Measurements from ENCODE around the gene GSK3B.
A peak's percentile ranks its signal among the peaks of the same experiment; 100 is the strongest.
"Not testable (repeated sequence)": the region's sequence is repeated elsewhere in the genome, so short reads cannot be mapped to it uniquely, and the experiment has no call there.

GSK3B gene

DNA sequence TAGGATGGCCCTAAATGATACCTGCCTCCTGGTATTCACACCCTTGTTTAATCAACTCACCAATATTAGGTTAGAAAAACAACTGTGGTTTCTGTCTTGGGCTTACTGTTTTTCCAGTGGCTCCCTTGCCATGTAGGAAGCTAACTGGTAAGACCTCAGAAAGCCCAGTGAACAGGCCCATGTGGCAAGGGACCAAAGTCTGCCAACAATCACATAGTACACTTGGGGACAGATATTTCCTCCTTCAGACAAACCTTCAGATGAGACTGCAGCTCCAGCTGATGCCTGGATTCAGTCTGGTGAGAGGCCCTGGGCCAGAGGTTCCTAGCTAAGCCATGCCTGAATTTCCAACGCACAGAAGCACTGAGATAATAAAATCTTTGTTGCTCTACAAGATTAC lies 96.1 kb downstream of the GSK3B start:
- no peak for FAIRE-seq
- no peak for DNase-seq (ENCODE audit: insufficient read length, low spot score)
- no peak for TF ChIP-seq PAX5 (IDR thresholded peaks at IDR 0.05; ENCODE audit: insufficient read depth, low read length, severe bottlenecking)
- TF ChIP-seq POU2F2 (IDR thresholded peaks at IDR 0.05; ENCODE audit: low read depth, low read length): no peak
- TF ChIP-seq TAF1 (IDR thresholded peaks at IDR 0.05; ENCODE audit: low read depth, low read length): no peak
- no peak for TF ChIP-seq POLR2A (IDR thresholded peaks at IDR 0.05; ENCODE audit: low read depth, low read length)
- no peak for TF ChIP-seq SPI1 (IDR thresholded peaks at IDR 0.05; ENCODE audit: low read depth, low read length)
- no peak for TF ChIP-seq POLR2AphosphoS5 (IDR thresholded peaks at IDR 0.05; ENCODE audit: low read depth, low read length)

DNA sequence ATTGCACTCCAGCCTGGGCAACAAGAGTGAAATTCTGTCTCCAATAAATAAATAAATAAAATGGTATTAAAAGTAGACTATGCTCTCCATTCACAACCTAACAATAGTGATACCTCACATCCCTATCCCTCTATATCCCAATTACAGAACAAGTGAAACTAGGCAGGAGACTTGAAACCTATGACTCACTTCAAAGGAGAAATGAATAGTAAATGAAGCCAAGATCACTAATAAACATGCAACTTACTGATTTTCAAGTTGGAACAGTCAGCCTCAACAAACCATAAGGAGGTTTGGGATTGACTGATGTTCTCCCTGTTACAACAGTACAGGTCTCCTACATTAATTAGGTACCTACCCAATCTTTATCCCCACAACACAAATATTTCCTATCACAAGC lies 103.4 kb downstream of the GSK3B start:
- no peak for DNase-seq (ENCODE audit: insufficient read length, low spot score)
- no peak for FAIRE-seq
- no peak for TF ChIP-seq PAX5 (IDR thresholded peaks at IDR 0.05; ENCODE audit: insufficient read depth, low read length, severe bottlenecking)

GRCh38 chr3:119989981-119990655 lies 104.1 kb downstream of the GSK3B start:
- TF ChIP-seq PAX5 (IDR thresholded peaks at IDR 0.05; ENCODE audit: insufficient read depth, low read length, severe bottlenecking) (no peak), SPI1 (IDR thresholded peaks at IDR 0.05; ENCODE audit: low read depth, low read length) (no peak), POLR2A (IDR thresholded peaks at IDR 0.05; ENCODE audit: low read depth, low read length) (no peak), POLR2AphosphoS5 (IDR thresholded peaks at IDR 0.05; ENCODE audit: low read depth, low read length) (no peak), POU2F2 (IDR thresholded peaks at IDR 0.05; ENCODE audit: low read depth, low read length) (no peak), TAF1 (IDR thresholded peaks at IDR 0.05; ENCODE audit: low read depth, low read length) (no peak)
- DNase-seq (ENCODE audit: insufficient read length, low spot score): no peak
- no peak for FAIRE-seq

- not testable (repeated sequence) for DNase-seq (ENCODE audit: insufficient read length, low spot score); FAIRE-seq
Observed at GRCh38 chr3:119986812-119987211, 107.4 kb downstream of the GSK3B start.

DNA sequence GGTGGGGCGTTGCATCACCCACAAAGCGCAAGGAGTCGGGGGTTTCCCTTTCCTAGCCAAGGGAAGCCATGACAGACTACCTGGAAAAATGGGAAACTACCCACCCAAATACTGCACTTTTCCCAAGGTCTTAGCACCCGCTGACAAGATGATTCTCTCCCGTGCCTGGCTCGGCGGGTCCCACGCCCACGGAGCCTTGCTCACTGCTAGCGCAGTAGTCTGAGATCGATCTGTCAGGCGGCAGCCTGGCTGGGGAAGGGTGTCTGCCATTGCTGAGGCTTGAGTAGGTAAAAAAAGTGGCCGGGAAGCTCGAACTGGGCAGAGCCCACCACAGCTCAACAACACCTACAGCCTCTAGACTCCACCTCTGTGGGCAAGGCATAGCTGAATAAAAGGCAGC lies 112.9 kb downstream of the GSK3B start:
- FAIRE-seq (no peak), DNase-seq (ENCODE audit: insufficient read length, low spot score) (no peak)
- TF ChIP-seq POLR2AphosphoS5 (IDR thresholded peaks at IDR 0.05; ENCODE audit: low read depth, low read length) (no peak), SPI1 (IDR thresholded peaks at IDR 0.05; ENCODE audit: low read depth, low read length) (no peak), POLR2A (IDR thresholded peaks at IDR 0.05; ENCODE audit: low read depth, low read length) (no peak), TAF1 (IDR thresholded peaks at IDR 0.05; ENCODE audit: low read depth, low read length) (no peak), PAX5 (IDR thresholded peaks at IDR 0.05; ENCODE audit: insufficient read depth, low read length, severe bottlenecking) (no peak), POU2F2 (IDR thresholded peaks at IDR 0.05; ENCODE audit: low read depth, low read length) (no peak)

DNA sequence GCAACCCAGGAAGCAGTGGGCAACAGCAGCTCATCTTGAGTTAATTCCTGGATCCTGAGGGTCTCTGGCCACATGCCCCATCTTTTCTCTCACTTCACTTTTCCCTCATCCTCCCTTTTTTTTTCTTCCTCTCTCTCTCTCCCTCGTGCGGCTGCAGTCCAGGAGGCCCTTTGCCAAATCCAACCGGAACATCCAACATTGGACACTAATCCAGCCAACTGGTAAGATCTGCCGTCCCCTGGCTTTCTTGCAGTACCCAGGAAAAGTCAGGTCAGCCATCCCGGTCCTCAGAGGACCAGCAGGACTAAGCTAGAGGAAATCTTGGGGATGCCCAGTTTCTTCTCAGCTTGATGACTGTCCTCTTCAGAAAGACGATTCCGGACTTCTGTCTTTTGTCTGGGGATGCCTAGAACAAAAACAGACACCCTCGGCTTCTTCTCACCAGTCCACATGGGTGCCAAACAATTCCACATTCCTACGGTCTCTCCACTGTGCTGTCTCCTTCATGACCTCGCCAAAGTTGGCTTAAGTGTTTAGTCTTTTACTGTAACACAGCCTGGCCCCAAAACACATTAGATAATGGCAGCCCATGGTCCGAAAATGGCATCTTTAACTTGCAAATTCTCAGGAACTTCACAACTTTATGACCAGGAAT lies 115.6 kb downstream of the GSK3B start:
- no peak for TF ChIP-seq SPI1 (IDR thresholded peaks at IDR 0.05; ENCODE audit: low read depth, low read length)
- TF ChIP-seq POU2F2 (IDR thresholded peaks at IDR 0.05; ENCODE audit: low read depth, low read length): no peak
- TF ChIP-seq PAX5 (IDR thresholded peaks at IDR 0.05; ENCODE audit: insufficient read depth, low read length, severe bottlenecking): no peak
- no peak for TF ChIP-seq POLR2A (IDR thresholded peaks at IDR 0.05; ENCODE audit: low read depth, low read length)
- TF ChIP-seq TAF1 (IDR thresholded peaks at IDR 0.05; ENCODE audit: low read depth, low read length): no peak
- no peak for TF ChIP-seq POLR2AphosphoS5 (IDR thresholded peaks at IDR 0.05; ENCODE audit: low read depth, low read length)
- DNase-seq (ENCODE audit: insufficient read length, low spot score) (no peak), FAIRE-seq (peak; percentile 9)

- TF ChIP-seq POLR2AphosphoS5 (IDR thresholded peaks at IDR 0.05; ENCODE audit: low read depth, low read length): no peak
Observed at GRCh38 chr3:119977353-119977752, 116.9 kb downstream of the GSK3B start.

DNA sequence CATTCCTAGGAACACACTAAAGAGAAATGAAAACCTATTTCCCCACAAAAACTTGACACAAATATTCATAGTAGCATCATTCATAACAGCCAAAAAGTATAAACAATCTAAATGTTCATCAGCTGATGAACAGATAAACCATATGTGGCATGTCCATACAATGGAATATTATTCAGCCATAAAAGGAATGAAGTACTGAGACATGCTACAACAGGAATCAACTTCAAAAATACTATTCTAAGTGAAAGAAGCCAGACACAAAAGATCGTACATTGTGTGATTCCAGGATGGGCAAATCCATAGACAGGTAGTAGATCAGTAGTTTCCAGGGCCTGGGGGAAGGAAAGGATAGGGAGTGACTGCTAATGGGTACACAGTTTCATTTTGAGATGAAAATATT lies 118.0 kb downstream of the GSK3B start:
- TF ChIP-seq PAX5 (IDR thresholded peaks at IDR 0.05; ENCODE audit: insufficient read depth, low read length, severe bottlenecking) (no peak), POLR2AphosphoS5 (IDR thresholded peaks at IDR 0.05; ENCODE audit: low read depth, low read length) (no peak), POU2F2 (IDR thresholded peaks at IDR 0.05; ENCODE audit: low read depth, low read length) (no peak), POLR2A (IDR thresholded peaks at IDR 0.05; ENCODE audit: low read depth, low read length) (no peak), TAF1 (IDR thresholded peaks at IDR 0.05; ENCODE audit: low read depth, low read length) (no peak), SPI1 (IDR thresholded peaks at IDR 0.05; ENCODE audit: low read depth, low read length) (no peak)
- DNase-seq (ENCODE audit: insufficient read length, low spot score) (no peak), FAIRE-seq (no peak)

More at GRCh38 chr3:119977353-119977752, 116.9 kb downstream of the GSK3B start:
- FAIRE-seq: peak; percentile 9
- DNase-seq (ENCODE audit: insufficient read length, low spot score): no peak

GRCh38 chr3:119974656-119975055 lies 119.6 kb downstream of the GSK3B start:
- DNase-seq (ENCODE audit: insufficient read length, low spot score) (no peak), FAIRE-seq (peak; percentile 69)
- no peak for TF ChIP-seq POLR2A (IDR thresholded peaks at IDR 0.05; ENCODE audit: low read depth, low read length)
- TF ChIP-seq TAF1 (IDR thresholded peaks at IDR 0.05; ENCODE audit: low read depth, low read length): no peak
- no peak for TF ChIP-seq SPI1 (IDR thresholded peaks at IDR 0.05; ENCODE audit: low read depth, low read length)
- TF ChIP-seq POU2F2 (IDR thresholded peaks at IDR 0.05; ENCODE audit: low read depth, low read length): no peak
- TF ChIP-seq POLR2AphosphoS5 (IDR thresholded peaks at IDR 0.05; ENCODE audit: low read depth, low read length): no peak
- no peak for TF ChIP-seq PAX5 (IDR thresholded peaks at IDR 0.05; ENCODE audit: insufficient read depth, low read length, severe bottlenecking)

DNA sequence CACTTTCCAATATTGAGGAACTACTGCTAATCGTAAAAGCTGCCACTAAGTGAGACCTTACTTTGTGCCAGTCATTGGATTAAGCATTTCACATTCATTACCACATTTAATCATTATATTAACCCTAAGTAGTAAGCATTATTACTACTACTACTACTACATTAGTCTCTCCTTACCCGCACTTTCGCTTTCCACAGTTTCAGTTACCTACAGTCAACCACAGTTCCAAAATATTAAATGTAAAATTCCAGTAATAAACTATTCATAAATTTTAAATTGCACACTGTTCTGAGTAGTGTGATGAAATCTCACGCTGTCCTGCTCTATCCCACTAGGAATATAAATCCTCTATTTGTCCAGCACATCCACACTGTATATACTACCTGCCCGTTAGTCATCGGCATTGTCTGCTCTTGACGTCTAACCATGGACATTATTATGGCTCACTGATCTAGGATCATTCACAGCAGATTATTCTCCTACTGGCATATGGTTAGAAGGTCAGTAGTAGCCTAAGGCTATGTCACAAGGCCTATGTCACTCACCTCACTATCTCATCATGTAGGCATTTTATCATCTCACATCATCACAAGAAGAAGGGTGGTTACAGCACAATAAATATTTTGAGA lies 121.1 kb downstream of the GSK3B start:
- FAIRE-seq (no peak), DNase-seq (ENCODE audit: insufficient read length, low spot score) (no peak)

More for the DNA sequence above, 121.1 kb downstream of the GSK3B start:
- TF ChIP-seq POLR2AphosphoS5 (IDR thresholded peaks at IDR 0.05; ENCODE audit: low read depth, low read length) (no peak), TAF1 (IDR thresholded peaks at IDR 0.05; ENCODE audit: low read depth, low read length) (no peak), PAX5 (IDR thresholded peaks at IDR 0.05; ENCODE audit: insufficient read depth, low read length, severe bottlenecking) (no peak), SPI1 (IDR thresholded peaks at IDR 0.05; ENCODE audit: low read depth, low read length) (no peak), POLR2A (IDR thresholded peaks at IDR 0.05; ENCODE audit: low read depth, low read length) (no peak), POU2F2 (IDR thresholded peaks at IDR 0.05; ENCODE audit: low read depth, low read length) (no peak)
